Measurements from ENCODE around the gene CBFA2T2.

- TF ChIP-seq POLR2A (IDR thresholded peaks at IDR 0.05) (no peak), EP300 (IDR thresholded peaks at IDR 0.05) (no peak), CTCF (IDR thresholded peaks at IDR 0.05) (no peak)
These were observed 112.0 kb downstream of the CBFA2T2 start for GRCh38 chr20:33601861-33602260.
